ENCODE results near the gene DTNB.

- TF ChIP-seq CTCF (IDR thresholded peaks at IDR 0.05): no peak
- TF ChIP-seq POLR2A (IDR thresholded peaks at IDR 0.05): no peak
- TF ChIP-seq POLR2AphosphoS5 (IDR thresholded peaks at IDR 0.05): no peak
- TF ChIP-seq EP300 (IDR thresholded peaks at IDR 0.05): no peak
These were observed 180.2 kb downstream of the DTNB start for GRCh38 chr2:25493207-25493606.

Measured in gastroesophageal sphincter (tissue), 3 donors.